Right atrium auricular region (tissue), 2 donors: ENCODE results near the gene NIPAL1. TPM values are rescaled to one million over a fixed set of nuclear protein-coding genes. Genes with fewer than 3 reads are reported as not detected.

ENCODE experiments used
- DNase-seq: peaks from one replicate; pipeline ENCODE4 v3.0.0-alpha.2; 2019; ENCODE audit warnings: low spot score
- H3K27ac ChIP-seq, 2 donors: fragments of 200-600 bp; sonication (generic); 1 replicate in 1 of 2; 2 replicates in 1 of 2; pipeline ENCODE4 v1.5.1; 2016 to 2019
- H3K27me3 ChIP-seq, 2 donors: fragments of 200-600 bp; sonication (generic); one replicate each; pipeline versions ENCODE4 v1.5.1 to v1.6.0; 2017 to 2019
- H3K36me3 ChIP-seq: fragments of 200-600 bp; sonication (generic); one replicate; pipeline ENCODE4 v1.5.1; 2016
- H3K4me1 ChIP-seq, 2 donors: fragments of 200-600 bp; sonication (generic); one replicate each; pipeline versions ENCODE4 v1.5.1 to v1.6.0; 2017 to 2019
- H3K4me3 ChIP-seq, 2 donors: fragments of 200-600 bp; sonication (generic); 1 replicate in 1 of 2; 2 replicates in 1 of 2; pipeline ENCODE4 v1.5.1; 2017 to 2019; ENCODE audit warnings: mild to moderate bottlenecking in 1 of 2, moderate library complexity in 1 of 2
- H3K9me3 ChIP-seq, 2 donors: fragments of 200-600 bp; sonication (generic); one replicate each; pipeline ENCODE4 v1.5.1; 2019
- CTCF ChIP-seq, 2 donors: fragments of 200-600 bp; sonication (generic); IDR thresholded peaks; one replicate each; pipeline ENCODE4 v1.5.1; 2019; ENCODE audit warnings: antibody characterized with exemption in 2 of 2
- total RNA-seq, 2 donors: library from RNA; depleted of rRNA; stranded (reverse); fragments of >200 nt; gene quantifications; one replicate each; pipeline ENCODE4 v1.1.0, GENCODE V29; 2016

The NIPAL1 gene
- total RNA-seq, 2 donors from 2014 or later = 0.63 to 1.4 TPM

GRCh38 chr4:48067536-48067935 is 51.0 kb downstream of the NIPAL1 start:
- H3K9me3 ChIP-seq = no peaks in the 10 kb centered on the region
- H3K36me3 ChIP-seq = no peaks in the 10 kb centered on the region
- no peaks in the 10 kb centered on the region for H3K4me1 ChIP-seq
- TF ChIP-seq CTCF (IDR thresholded peaks at IDR 0.05) = no peak
- DNase-seq = no peak
- no peak overlapping the region for H3K27ac ChIP-seq
- no peaks in the 10 kb centered on the region for H3K27me3 ChIP-seq
- no peak overlapping the region for H3K4me3 ChIP-seq

DNA sequence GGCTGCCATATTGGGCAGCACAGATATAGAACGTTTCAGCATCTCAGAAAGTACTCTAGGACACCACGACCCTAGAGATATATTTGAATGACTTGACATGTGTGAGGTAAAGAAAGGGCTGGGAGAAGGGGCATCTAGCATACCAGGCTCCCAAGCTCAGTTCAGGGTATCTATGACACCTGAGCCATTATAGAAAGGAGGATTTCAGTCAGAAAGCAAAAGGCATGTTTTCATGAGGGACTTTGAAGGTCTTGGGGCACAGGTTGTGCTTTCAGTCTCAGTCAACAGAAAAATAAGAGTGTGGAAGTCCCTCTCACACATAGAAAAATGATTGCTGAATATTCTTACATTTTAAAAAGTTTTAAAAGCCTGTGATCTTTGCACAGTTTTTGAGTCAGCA is 51.6 kb downstream of the NIPAL1 start:
- Histone ChIP-seq H3K4me1 (no peaks in the 10 kb centered on the region), H3K27ac (no peak overlapping the region), H3K4me3 (no peak overlapping the region), H3K27me3 (no peaks in the 10 kb centered on the region), H3K9me3 (no peaks in the 10 kb centered on the region), H3K36me3 (no peaks in the 10 kb centered on the region)
- no peak for TF ChIP-seq CTCF (IDR thresholded peaks at IDR 0.05)
- no peak for DNase-seq

GRCh38 chr4:48069026-48069425 is 52.5 kb downstream of the NIPAL1 start:
- no peak overlapping the region for H3K27ac ChIP-seq
- H3K36me3 ChIP-seq = no peaks in the 10 kb centered on the region
- H3K4me3 ChIP-seq = no peak overlapping the region
- no peaks in the 10 kb centered on the region for H3K27me3 ChIP-seq
- no peak for DNase-seq
- H3K9me3 ChIP-seq = no peaks in the 10 kb centered on the region
- no peak for TF ChIP-seq CTCF (IDR thresholded peaks at IDR 0.05)
- no peaks in the 10 kb centered on the region for H3K4me1 ChIP-seq

DNA sequence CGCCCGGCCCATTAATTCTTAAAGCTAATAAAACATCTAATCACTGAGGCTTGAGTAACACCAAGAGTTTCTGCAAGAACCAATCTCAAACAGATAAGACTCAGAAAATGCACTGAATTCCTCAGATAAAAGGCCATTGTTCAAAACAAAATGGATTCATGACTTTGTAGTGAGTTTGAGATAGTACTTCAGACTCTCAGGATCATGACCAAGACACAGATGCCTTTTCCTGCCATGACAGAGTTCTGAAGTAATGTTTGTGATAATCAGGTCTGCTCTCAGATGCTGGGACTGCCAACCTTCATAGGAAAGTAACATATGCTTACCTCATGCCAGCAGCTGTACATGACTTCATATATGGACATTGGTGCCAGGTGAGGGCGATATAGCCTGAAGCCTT is 54.6 kb downstream of the NIPAL1 start:
- Histone ChIP-seq H3K27me3 (no peaks in the 10 kb centered on the region), H3K4me1 (no peaks in the 10 kb centered on the region), H3K27ac (no peak overlapping the region), H3K9me3 (no peaks in the 10 kb centered on the region), H3K4me3 (no peak overlapping the region), H3K36me3 (no peaks in the 10 kb centered on the region)
- DNase-seq = no peak
- TF ChIP-seq CTCF (IDR thresholded peaks at IDR 0.05) = no peak

DNA sequence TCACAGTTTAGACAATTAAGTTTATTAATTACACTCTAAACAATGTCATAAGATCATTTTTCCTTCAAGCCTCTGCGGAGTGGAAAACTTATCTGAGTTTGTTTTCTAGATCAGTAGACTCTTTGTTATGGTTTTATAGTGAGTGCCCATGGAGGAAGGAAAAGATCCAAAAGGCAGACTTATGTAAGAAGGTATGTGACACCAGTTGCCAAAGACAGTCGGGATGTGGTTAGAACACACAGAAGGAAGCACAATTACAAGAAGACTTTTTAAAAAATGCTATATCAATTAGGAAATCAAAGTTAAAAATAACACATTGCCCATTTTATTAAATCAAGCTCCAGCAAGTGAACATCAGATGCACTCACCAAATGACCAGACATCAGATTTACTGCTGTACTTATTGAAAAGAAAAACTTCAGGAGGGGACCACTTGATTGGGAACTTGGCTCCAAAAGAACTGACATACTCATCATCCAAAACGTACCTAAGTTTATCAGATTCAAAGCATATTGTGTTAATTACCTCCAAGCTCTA is 57.1 kb downstream of the NIPAL1 start:
- no peak for TF ChIP-seq CTCF (IDR thresholded peaks at IDR 0.05)

GRCh38 chr4:48074657-48075056 is 58.1 kb downstream of the NIPAL1 start:
- no peaks in the 10 kb centered on the region for H3K9me3 ChIP-seq
- H3K36me3 ChIP-seq = no peaks in the 10 kb centered on the region
- no peak for TF ChIP-seq CTCF (IDR thresholded peaks at IDR 0.05)
- H3K27ac ChIP-seq = no peak overlapping the region
- H3K4me1 ChIP-seq = no peaks in the 10 kb centered on the region
- no peak overlapping the region for H3K4me3 ChIP-seq
- no peak for DNase-seq
- no peaks in the 10 kb centered on the region for H3K27me3 ChIP-seq

More for the DNA sequence above, 57.1 kb downstream of the NIPAL1 start:
- Histone ChIP-seq H3K36me3 (no peaks in the 10 kb centered on the region), H3K27me3 (no peaks in the 10 kb centered on the region), H3K27ac (no peak overlapping the region), H3K4me1 (no peaks in the 10 kb centered on the region), H3K4me3 (no peak overlapping the region), H3K9me3 (no peaks in the 10 kb centered on the region)
- no peak for DNase-seq
